ENCODE data around the gene SKAP2. TPM values are rescaled to one million over a fixed set of nuclear protein-coding genes. Genes with fewer than 3 reads are reported as not detected.

The SKAP2 gene
- total RNA-seq, 1 experiment from 2014 or later: 30.7 TPM

GRCh38 chr7:26688388-26688787 is 176.0 kb downstream of the SKAP2 start:
- Histone ChIP-seq H3K4me1 (ENCODE audit: control insufficient read depth in 1 of 2, insufficient read depth in 2 of 2, low read length in 2 of 2) (peaks cover 4 to 11% of the 10 kb centered on the region in 2 experiments; a peak in 3 of 4 replicates), H3K9me2 (ENCODE audit: insufficient read depth) (no peaks in the 10 kb centered on the region), H2AFZ (ENCODE audit: low read depth, low read length, poor library complexity, severe bottlenecking) (no peak overlapping the region), H3K9me3 (ENCODE audit: control insufficient read depth in 1 of 2, insufficient read depth in 1 of 2, low read depth in 1 of 2, low read length in 2 of 2) (no peaks in the 10 kb centered on the region), H3K9ac (ENCODE audit: low read length) (no peak overlapping the region), H3K4me2 (ENCODE audit: low read length) (no peak overlapping the region), H3K27me3 (ENCODE audit: insufficient read depth, low read length) (no peaks in the 10 kb centered on the region), H4K20me1 (ENCODE audit: insufficient read depth) (no peaks in the 10 kb centered on the region), H3K79me2 (ENCODE audit: insufficient read depth, low read length) (no peaks in the 10 kb centered on the region), H3K36me3 (ENCODE audit: control insufficient read depth in 1 of 2, insufficient read depth in 2 of 2, low read length in 2 of 2) (no peaks in the 10 kb centered on the region), H3K4me3 (replicated peaks in 1 of 2; ENCODE audit: low read depth in 1 of 2, low read length in 2 of 2) (no peak overlapping the region), H3K27ac (ENCODE audit: low read depth, low read length) (no peak overlapping the region)
- BruUV-seq (replicated peaks): no TSS peak
- intact Hi-C loops (cut with micrococcal nuclease): no loop called here
- no peak for DNase-seq (ENCODE audit: low read depth, low spot score)
- ATAC-seq: no peak
- ChIA-PET RAD21 (ENCODE audit: low non-redundant PET in 1 of 2, low total read pairs in 2 of 2, uncharacterized antibody in 2 of 2, unreplicated experiment in 2 of 2) (no interaction called here), CTCF (interaction anchor here (1.0 to 1.4 kb wide), 2 partner anchors 166 to 473 kb away, joined by 3 read pairs; no protein-coding TSS in a partner anchor), POLR2A (no interaction called here)
- TF ChIP-seq YY1 (IDR thresholded peaks at IDR 0.05; ENCODE audit: extremely low read depth, insufficient replicate concordance, low read depth, low read length): no peak
- no peak for TF ChIP-seq EZH2 (IDR thresholded peaks at IDR 0.05)
- no peak for TF ChIP-seq ATF3 (IDR thresholded peaks at IDR 0.05)
- no peak for TF ChIP-seq REST (IDR thresholded peaks at IDR 0.05; ENCODE audit: low read depth)
- TF ChIP-seq SP1 (IDR thresholded peaks at IDR 0.05; ENCODE audit: low read depth): no peak
- TF ChIP-seq RAD21 (IDR thresholded peaks at IDR 0.05; ENCODE audit: low read depth): no peak
- TF ChIP-seq CEBPB (IDR thresholded peaks at IDR 0.05; ENCODE audit: low read depth): no peak
- no peak for TF ChIP-seq ZFX (IDR thresholded peaks at IDR 0.05)
- no peak for TF ChIP-seq TCF7L2 (IDR thresholded peaks at IDR 0.05; ENCODE audit: borderline replicate concordance, extremely low read depth, insufficient read depth, insufficient read length)
- no peak for TF ChIP-seq POLR2A (IDR thresholded peaks at IDR 0.05; ENCODE audit: borderline replicate concordance, extremely low read depth, insufficient read depth, insufficient read length)
